Measurements from ENCODE around the gene VTN.
A peak's percentile ranks its signal among the peaks of the same experiment; 100 is the strongest.

VTN gene

GRCh38 chr17:28371245-28372202 lies 1.4 kb upstream of the VTN start, which contains the start of gene SARM1:
TSS of gene SARM1 (plus strand) at chr17:28371694. CDS start at chr17:28372033, 339 bp downstream.
- no peaks in the 10 kb centered on the region for H3K9me3 ChIP-seq
- peaks cover 0 to 8% (median 6%) of the 10 kb centered on the region in 3 donors for H3K36me3 ChIP-seq
- intact Hi-C loops (cut with DNase I; ENCODE audit: low total_unique reads), result no loop called here
- no peak for TF ChIP-seq CTCF (IDR thresholded peaks at IDR 0.05)
- peaks cover 6 to 30% (median 23%) of the 10 kb centered on the region in 4 donors for H3K4me1 ChIP-seq
- peak within 1 kb of the TSS; percentile 72 to 77 for H3K27ac ChIP-seq
- H3K4me3 ChIP-seq, result peak within 1 kb of the TSS; percentile 55 to 65
- peak; percentile 73 to 91 for DNase-seq
- no peaks in the 10 kb centered on the region for H3K27me3 ChIP-seq

- TF ChIP-seq CTCF (IDR thresholded peaks at IDR 0.05), result no peak
- H3K27ac ChIP-seq, result peak overlapping the region; percentile 72 to 77
- H3K36me3 ChIP-seq, result peaks cover 0 to 13% (median 6%) of the 10 kb centered on the region in 3 donors
- intact Hi-C loops (cut with DNase I; ENCODE audit: low total_unique reads), result no loop called here
- no peaks in the 10 kb centered on the region for H3K9me3 ChIP-seq
- peak overlapping the region in 1 of 2 donors; percentile 65 for H3K4me3 ChIP-seq
- no peak for DNase-seq
- H3K27me3 ChIP-seq, result no peaks in the 10 kb centered on the region
- peaks cover 6 to 30% (median 23%) of the 10 kb centered on the region in 4 donors for H3K4me1 ChIP-seq
Observed at GRCh38 chr17:28370744-28371103, 617 bp upstream of the VTN start.

GRCh38 chr17:28369684-28370034 lies 448 bp downstream of the VTN start:
- Histone ChIP-seq H3K4me1 (peaks cover 6 to 30% (median 23%) of the 10 kb centered on the region in 4 donors), H3K27ac (peak overlapping the region; percentile 72 to 77), H3K36me3 (peaks cover 0 to 23% (median 6%) of the 10 kb centered on the region in 3 donors), H3K4me3 (no peak overlapping the region), H3K27me3 (no peaks in the 10 kb centered on the region), H3K9me3 (no peaks in the 10 kb centered on the region)
- intact Hi-C loops (cut with DNase I; ENCODE audit: low total_unique reads), result no loop called here
- no peak for DNase-seq
- TF ChIP-seq CTCF (IDR thresholded peaks at IDR 0.05), result no peak

- Histone ChIP-seq H3K4me1 (peaks cover 6 to 30% (median 23%) of the 10 kb centered on the region in 4 donors), H3K36me3 (peaks cover 0 to 28% (median 7%) of the 10 kb centered on the region in 3 donors), H3K4me3 (no peak overlapping the region), H3K27ac (no peak overlapping the region), H3K9me3 (no peaks in the 10 kb centered on the region), H3K27me3 (no peaks in the 10 kb centered on the region)
- no peak for TF ChIP-seq CTCF (IDR thresholded peaks at IDR 0.05)
- DNase-seq, result no peak
- intact Hi-C loops (cut with DNase I; ENCODE audit: low total_unique reads), result no loop called here
Observed at GRCh38 chr17:28368915-28369683, 1.0 kb downstream of the VTN start.

GRCh38 chr17:28368306-28368831 lies 1.7 kb downstream of the VTN start:
- no peak for TF ChIP-seq CTCF (IDR thresholded peaks at IDR 0.05)
- Histone ChIP-seq H3K36me3 (peaks cover 0 to 36% (median 15%) of the 10 kb centered on the region in 3 donors), H3K27ac (no peak overlapping the region), H3K4me1 (peaks cover 6 to 26% (median 22%) of the 10 kb centered on the region in 4 donors), H3K4me3 (no peak overlapping the region), H3K9me3 (no peaks in the 10 kb centered on the region), H3K27me3 (no peaks in the 10 kb centered on the region)
- DNase-seq, result no peak
- intact Hi-C loops (cut with DNase I; ENCODE audit: low total_unique reads), result no loop called here

All from tibial artery (tissue), 4 donors.